GM21825 (cell line): Measurements from ENCODE around the gene KCNMB4.

Experiments
- ATAC-seq: cut with Tn5 transposase; IDR thresholded peaks from one replicate; pipeline ENCODE4 v1.9.1; 2021; ENCODE audit warnings: mild to moderate bottlenecking, moderate library complexity; ENCODE audit not compliant: unreplicated experiment

The KCNMB4 gene, protein sequence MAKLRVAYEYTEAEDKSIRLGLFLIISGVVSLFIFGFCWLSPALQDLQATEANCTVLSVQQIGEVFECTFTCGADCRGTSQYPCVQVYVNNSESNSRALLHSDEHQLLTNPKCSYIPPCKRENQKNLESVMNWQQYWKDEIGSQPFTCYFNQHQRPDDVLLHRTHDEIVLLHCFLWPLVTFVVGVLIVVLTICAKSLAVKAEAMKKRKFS

GRCh38 chr12:70365648-70366518 lies at the start of gene KCNMB4:
TSS of gene KCNMB4 (plus strand) at chr12:70366290. CDS start at chr12:70366735, 445 bp downstream.
- peak; percentile 86 for ATAC-seq

DNA sequence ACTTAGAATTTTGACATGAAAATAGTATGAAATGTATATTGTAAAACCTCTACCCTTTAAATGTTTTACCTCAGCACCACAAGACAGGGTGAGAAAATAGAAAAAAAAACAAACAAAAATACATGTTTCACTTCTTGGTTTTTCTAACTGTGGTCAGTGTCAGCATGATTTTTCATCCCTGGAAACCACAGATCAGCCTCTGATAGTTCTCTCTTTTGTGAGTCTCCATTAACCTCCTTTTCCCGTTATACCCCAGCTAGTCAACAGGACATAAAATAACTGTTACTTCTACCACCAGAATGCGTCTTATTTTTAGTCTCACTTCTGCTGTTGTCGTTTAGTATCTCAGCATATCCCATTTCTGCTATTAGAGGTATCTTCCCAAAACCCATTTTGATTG lies 48.3 kb upstream of the KCNMB4 start:
- ATAC-seq: peak; percentile 94

DNA sequence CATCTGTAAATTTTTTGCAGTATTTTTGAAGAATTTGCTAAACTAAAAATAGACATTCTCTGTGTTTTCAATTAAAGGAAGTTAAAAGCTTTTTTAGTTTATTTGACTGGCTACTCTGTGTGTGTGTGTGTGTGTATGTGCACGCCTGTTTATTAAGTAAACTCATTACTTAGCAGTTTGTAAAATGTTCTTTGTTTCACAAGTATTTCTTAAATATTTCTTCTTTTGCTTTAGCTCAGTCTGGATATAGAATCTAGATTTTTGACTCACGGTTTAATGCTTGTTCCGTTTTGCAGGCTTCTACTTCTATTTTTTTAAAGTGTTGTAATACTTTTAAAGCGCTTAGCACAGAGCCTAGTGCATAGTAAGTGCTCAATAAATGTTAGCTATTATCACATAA lies 46.5 kb upstream of the KCNMB4 start:
- no peak for ATAC-seq

DNA sequence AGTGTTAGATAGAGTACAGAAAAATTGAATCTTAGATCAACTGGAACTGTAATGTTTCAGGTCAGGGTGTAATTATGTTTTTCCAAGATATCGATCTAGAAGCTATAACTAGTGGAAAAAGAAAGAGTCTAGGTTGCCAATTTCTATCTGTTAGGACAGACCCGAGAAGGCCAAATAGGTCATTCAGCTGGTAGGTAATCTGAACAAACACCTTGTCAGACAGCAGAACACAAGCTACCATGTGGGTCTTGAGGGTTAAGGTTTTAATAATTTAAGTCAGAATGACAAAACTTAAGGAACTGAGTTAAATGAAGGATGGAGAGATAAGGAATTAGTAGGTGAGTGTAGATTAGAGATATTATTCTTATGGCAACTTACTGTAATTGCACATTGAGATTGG lies 44.9 kb upstream of the KCNMB4 start:
- no peak for ATAC-seq

- no peak for ATAC-seq
These were observed 38.5 kb upstream of the KCNMB4 start for GRCh38 chr12:70327541-70327940.

DNA sequence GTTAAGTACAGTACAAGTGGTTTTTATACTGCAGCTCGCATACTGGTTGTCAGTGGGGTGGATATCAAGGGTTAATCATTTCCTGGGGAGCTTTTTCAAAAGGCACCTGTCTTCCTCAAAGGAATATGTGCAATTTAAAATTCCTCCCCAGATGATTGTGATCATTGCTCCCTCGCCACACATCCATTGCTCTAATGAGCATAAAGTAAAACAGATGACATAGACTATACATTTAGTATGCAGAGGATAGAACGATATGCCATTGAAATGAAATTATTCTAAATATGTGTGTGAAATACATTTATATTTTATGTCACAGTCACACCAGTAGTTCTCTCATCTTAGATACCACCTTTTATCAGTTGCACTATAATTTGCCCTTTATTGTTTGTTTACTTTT lies 36.4 kb upstream of the KCNMB4 start:
- ATAC-seq: no peak

GRCh38 chr12:70330158-70330557 lies 35.9 kb upstream of the KCNMB4 start:
- no peak for ATAC-seq

DNA sequence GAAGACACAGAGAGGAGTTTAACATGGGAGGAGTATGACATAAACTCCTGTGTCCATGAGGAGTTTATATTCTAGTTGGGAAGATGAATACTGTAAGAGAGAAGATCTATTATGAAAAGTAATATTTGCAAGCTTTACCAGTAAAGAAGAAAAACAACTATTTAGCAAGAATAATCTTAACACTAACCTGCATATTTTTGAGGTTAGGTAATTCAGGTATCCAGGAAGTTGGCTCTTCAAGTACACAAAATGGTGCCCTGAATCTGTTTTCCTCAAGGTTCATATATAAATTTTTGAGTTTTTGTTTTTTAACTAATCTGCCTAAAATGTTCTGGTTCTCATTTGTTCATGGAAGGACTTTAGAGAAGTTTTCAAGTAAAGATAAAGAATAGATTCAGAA lies 33.9 kb upstream of the KCNMB4 start:
- ATAC-seq: no peak

DNA sequence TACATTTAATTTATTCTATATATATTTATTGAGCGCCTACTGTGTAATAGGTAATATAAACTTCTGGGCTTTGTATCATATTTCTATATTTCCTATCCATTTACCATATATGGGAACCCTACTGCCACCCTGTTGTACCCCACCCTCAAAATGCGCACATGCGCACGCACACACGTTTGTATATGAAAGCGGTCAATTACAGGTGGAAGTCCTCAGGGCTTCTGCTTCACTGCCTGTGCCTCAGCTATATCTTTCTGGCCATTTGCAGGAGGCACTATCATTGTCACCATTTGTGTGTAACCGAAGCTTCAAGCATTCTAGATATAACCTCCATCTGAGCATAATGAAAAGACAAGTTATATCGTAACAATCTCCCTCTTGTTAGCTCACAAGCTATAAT lies 31.3 kb upstream of the KCNMB4 start:
- ATAC-seq: no peak

DNA sequence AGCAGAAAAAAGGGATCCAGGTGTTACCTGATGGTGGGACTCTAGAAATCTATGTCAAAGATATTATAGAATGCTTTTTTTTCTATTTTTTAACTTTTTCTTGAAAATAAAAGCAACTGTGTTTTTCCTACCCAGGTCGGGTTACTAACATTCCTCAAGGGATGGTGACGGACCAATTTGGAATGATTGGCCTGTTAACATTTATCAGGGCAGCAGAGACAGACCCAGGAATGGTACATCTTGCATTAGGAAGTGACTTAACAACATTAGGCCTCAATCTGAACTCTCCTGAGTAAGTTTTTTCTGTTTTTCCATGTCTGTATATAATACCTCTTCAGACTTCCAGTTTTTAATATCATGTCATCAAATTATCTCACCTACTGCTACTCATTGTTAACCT lies 27.6 kb upstream of the KCNMB4 start:
- ATAC-seq: no peak

DNA sequence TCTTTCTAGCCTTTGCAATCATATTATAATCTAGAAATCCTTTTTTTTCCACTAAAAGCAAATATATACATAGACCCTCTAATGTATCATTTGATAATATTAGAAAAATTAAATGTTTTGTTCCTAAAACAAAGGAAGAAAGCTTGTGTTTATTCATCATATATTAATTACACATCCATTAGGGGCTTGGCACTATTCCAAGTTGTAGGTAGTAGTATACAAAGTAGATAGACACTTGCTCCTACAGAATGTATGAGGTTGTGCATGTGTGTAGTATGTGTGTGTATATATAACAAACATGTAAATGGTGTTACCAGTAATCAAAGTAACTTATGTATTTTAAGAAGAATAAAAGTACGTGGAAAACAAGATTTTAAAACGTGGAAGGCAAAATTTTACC lies 15.0 kb upstream of the KCNMB4 start:
- no peak for ATAC-seq

DNA sequence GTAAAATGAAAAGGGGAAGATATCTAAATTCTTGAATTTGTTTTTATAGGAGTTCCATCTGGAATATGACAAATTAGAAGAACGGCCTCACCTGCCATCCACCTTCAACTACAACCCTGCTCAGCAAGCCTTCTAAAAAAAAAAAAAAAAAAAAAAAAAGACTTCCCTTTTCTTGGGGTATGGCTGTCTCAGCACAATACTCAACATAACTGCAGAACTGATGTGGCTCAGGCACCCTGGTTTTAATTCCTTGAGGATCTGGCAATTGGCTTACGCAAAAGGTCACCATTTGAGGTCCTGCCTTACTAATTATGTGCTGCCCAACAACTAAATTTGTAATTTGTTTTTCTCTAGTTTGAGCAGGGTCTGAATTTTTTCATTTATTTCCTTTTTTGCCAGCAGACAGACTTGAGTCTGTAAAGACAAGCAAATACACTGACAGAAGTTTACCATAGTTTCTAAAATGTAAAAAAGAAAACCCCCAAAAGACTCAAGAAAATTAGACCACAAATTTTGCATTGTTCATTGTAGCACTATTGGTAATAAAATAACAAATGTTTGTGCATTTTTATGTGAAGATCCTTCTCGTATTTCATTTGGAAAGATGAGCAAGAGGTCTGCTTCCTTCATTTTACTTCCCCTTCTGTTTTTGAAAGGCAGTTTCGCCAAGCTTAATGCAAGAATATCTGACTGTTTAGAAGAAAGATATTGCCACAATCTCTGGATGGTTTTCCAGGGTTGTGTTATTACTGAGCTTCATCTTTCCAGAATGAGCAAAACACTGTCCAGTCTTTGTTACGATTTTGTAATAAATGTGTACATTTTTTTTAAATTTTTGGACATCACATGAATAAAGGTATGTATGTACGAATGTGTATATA lies 12.1 kb upstream of the KCNMB4 start:
- ATAC-seq: no peak

- ATAC-seq: no peak
These were observed 11.3 kb upstream of the KCNMB4 start for GRCh38 chr12:70354787-70355186.

- no peak for ATAC-seq
These were observed 10.1 kb upstream of the KCNMB4 start for GRCh38 chr12:70355972-70356371.

- no peak for ATAC-seq
These were observed 6.5 kb upstream of the KCNMB4 start for GRCh38 chr12:70359458-70360197.

DNA sequence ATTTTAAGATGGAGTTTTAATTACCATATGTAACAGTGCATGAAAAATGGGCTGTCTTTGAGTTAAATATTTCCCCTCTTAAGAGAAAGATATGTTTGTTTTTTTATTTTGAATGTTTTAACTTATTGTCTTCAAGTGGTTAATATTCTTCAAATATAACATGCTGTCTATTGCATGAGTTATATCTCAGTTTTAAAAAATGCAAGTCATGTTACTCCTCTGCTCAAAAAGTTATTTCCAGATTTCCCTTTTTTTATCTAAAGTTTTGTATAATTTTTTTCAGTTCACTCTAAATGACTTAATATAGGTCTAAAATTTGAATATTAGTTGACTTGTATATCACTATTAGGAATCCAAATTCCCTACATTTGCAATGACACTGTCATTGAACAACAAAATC lies 5.9 kb upstream of the KCNMB4 start:
- ATAC-seq: no peak

- ATAC-seq: no peak
These were observed 1.2 kb upstream of the KCNMB4 start for GRCh38 chr12:70364695-70365397.

DNA sequence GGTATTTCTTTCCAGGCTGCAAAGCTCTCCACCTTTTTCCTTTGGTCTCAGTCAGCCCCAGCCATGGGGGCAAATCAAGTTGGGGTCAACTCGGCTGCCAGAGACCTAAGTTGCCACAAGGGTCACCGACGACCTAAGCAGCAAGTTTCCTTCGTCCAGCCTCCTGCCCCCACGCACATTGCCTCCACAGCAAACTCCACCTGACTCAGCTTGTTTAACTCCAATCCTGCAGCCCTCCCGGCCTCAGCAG lies 767 bp upstream of the KCNMB4 start:
- ATAC-seq: no peak

DNA sequence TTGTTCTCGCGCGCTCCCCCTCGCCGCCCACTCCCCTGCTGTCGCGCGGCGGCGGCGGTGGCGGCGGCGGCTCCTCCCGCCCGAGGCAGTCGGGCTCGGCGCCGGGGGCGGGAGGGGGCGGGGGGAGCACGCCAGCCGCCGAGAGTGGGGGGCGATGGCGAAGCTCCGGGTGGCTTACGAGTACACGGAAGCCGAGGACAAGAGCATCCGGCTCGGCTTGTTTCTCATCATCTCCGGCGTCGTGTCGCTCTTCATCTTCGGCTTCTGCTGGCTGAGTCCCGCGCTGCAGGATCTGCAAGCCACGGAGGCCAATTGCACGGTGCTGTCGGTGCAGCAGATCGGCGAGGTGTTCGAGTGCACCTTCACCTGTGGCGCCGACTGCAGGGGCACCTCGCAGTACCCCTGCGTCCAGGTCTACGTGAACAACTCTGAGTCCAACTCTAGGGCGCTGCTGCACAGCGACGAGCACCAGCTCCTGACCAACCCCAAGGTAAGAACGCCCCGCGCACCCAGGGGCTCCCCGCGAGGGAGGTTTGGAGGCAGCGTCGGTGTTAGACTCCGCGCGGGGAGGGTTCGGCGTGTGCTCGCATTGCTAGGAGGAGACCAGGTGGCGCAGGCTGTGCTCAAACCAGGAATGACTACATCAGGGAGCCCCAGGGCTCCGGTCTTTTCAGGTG lies 629 bp downstream of the KCNMB4 start:
- peak; percentile 38 for ATAC-seq
